Erythroblast (primary cell): ENCODE results near the gene S100A8.

Experiments used
- DNase-seq, 2 experiments: peaks; one replicate each; lab custom pipeline; 2025; lab: John Stamatoyannopoulos, UW
- GATA1 ChIP-seq: IDR thresholded peaks from 2 replicates; pipeline ENCODE4 v1.6.1; 2011; ENCODE audit warnings: low read depth, mild to moderate bottlenecking, control low read depth, low read length, moderate library complexity
- POLR2A ChIP-seq: IDR thresholded peaks from 2 replicates; pipeline ENCODE4 v1.6.1; 2011; ENCODE audit warnings: mild to moderate bottlenecking, low read length

Gene S100A8

GRCh38 chr1:153392258-153392657 lies 1.4 kb upstream of the S100A8 start:
- DNase-seq = no peak
- TF ChIP-seq GATA1 (no peak), POLR2A (no peak)

GRCh38 chr1:153389973-153390879 lies 647 bp downstream of the S100A8 start:
- TF ChIP-seq POLR2A = no peak
- no peak for TF ChIP-seq GATA1
- no peak for DNase-seq

- no peak for DNase-seq
- no peak for TF ChIP-seq GATA1
Observed at GRCh38 chr1:153389401-153389800, 1.5 kb downstream of the S100A8 start.

- no peak for TF ChIP-seq GATA1
- no peak for TF ChIP-seq POLR2A
- no peak for DNase-seq
Observed at GRCh38 chr1:153387785-153388184, 3.1 kb downstream of the S100A8 start.

- TF ChIP-seq GATA1 = no peak
- no peak for TF ChIP-seq POLR2A
- no peak for DNase-seq
Observed at GRCh38 chr1:153387001-153387400, 3.9 kb downstream of the S100A8 start.

- TF ChIP-seq GATA1 (no peak), POLR2A (no peak)
- DNase-seq = no peak
Observed at GRCh38 chr1:153386500-153386901, 4.4 kb downstream of the S100A8 start.

- TF ChIP-seq POLR2A (no peak), GATA1 (no peak)
- no peak for DNase-seq
Observed at GRCh38 chr1:153384958-153385580, 5.8 kb downstream of the S100A8 start.

- no peak for DNase-seq
- TF ChIP-seq POLR2A (no peak), GATA1 (no peak)
Observed at GRCh38 chr1:153380711-153381110, 10.2 kb downstream of the S100A8 start.

GRCh38 chr1:153379591-153379990 lies 11.3 kb downstream of the S100A8 start:
- TF ChIP-seq POLR2A (no peak), GATA1 (no peak)

GRCh38 chr1:153375511-153375910 lies 15.4 kb downstream of the S100A8 start, which contains the start of gene S100A12:
Gene S100A12 (minus strand): TSS chr1:153375621. CDS start chr1:153374592, 1,029 bp downstream.
- no peak for DNase-seq
- no peak for TF ChIP-seq POLR2A
- TF ChIP-seq GATA1 = no peak

More at GRCh38 chr1:153379591-153379990, 11.3 kb downstream of the S100A8 start:
- no peak for DNase-seq

GRCh38 chr1:153374071-153374470 lies 16.8 kb downstream of the S100A8 start:
- DNase-seq = no peak
- TF ChIP-seq GATA1 (no peak), POLR2A (no peak)

GRCh38 chr1:153372571-153372970 lies 18.3 kb downstream of the S100A8 start:
- DNase-seq = no peak
- TF ChIP-seq POLR2A (no peak), GATA1 (no peak)

GRCh38 chr1:153371231-153371630 lies 19.6 kb downstream of the S100A8 start:
- no peak for DNase-seq
- TF ChIP-seq POLR2A = no peak
- no peak for TF ChIP-seq GATA1

- no peak for DNase-seq
- TF ChIP-seq POLR2A (no peak), GATA1 (no peak)
Observed at GRCh38 chr1:153370146-153370545, 20.7 kb downstream of the S100A8 start.

- DNase-seq = no peak
Observed at GRCh38 chr1:153368495-153368894, 22.4 kb downstream of the S100A8 start.

More at GRCh38 chr1:153368495-153368894, 22.4 kb downstream of the S100A8 start:
- TF ChIP-seq POLR2A (no peak), GATA1 (no peak)
